Ectodermal cell (in vitro differentiated cells): Measurements from ENCODE around the gene SSH2.

ENCODE experiments used
- H3K27ac ChIP-seq: 2 replicates; pipeline ENCODE4 v1.7.0; 2013; ENCODE audit warnings: mild to moderate bottlenecking, low read depth, low read length; ENCODE audit not compliant: insufficient read depth, poor library complexity, severe bottlenecking
- H3K27me3 ChIP-seq: 2 replicates; pipeline ENCODE4 v1.7.0; 2013; ENCODE audit warnings: mild to moderate bottlenecking, low read length; ENCODE audit not compliant: insufficient read depth, control insufficient read depth, poor library complexity, severe bottlenecking
- H3K36me3 ChIP-seq: one replicate; pipeline ENCODE4 v1.7.0; 2013; ENCODE audit warnings: low read length; ENCODE audit not compliant: control insufficient read depth, insufficient read depth
- H3K4me1 ChIP-seq: one replicate; pipeline ENCODE4 v1.7.0; 2013; ENCODE audit warnings: low read length; ENCODE audit not compliant: control insufficient read depth, insufficient read depth
- H3K4me3 ChIP-seq: 2 replicates; pipeline ENCODE4 v1.7.0; 2013; ENCODE audit warnings: low read depth, low read length, control low read depth; ENCODE audit not compliant: insufficient read depth
- H3K9me3 ChIP-seq: 2 replicates; pipeline ENCODE4 v1.7.0; 2013; ENCODE audit warnings: mild to moderate bottlenecking, low read length, moderate library complexity; ENCODE audit not compliant: control insufficient read depth
- WGBS, 2 experiments: methylation state at CpG; one replicate each; pipeline ENCODE4 v1.1.7; 2013; ENCODE audit warnings: missing lambda C conversion rate in 2 of 2; 5-methylcytosine and 5-hydroxymethylcytosine counted together

The SSH2 gene

GRCh38 chr17:29621751-29622194 is 308.3 kb downstream of the SSH2 start:
- Histone ChIP-seq H3K4me3 (no peak overlapping the region), H3K27ac (no peak overlapping the region), H3K4me1 (peaks cover 12% of the 10 kb centered on the region), H3K36me3 (no peaks in the 10 kb centered on the region), H3K27me3 (peaks cover 60% of the 10 kb centered on the region), H3K9me3 (no peaks in the 10 kb centered on the region)
- 71 to 72% methylated on average over 8 of the region's 8 CpGs for WGBS, 2 experiments

- Histone ChIP-seq H3K9me3 (no peaks in the 10 kb centered on the region), H3K4me3 (no peak overlapping the region), H3K36me3 (no peaks in the 10 kb centered on the region), H3K4me1 (peaks cover 16% of the 10 kb centered on the region), H3K27me3 (peaks cover 69% of the 10 kb centered on the region), H3K27ac (no peak overlapping the region)
- 94% methylated on average over 12 of the region's 12 CpGs for WGBS, 2 experiments
Observed at GRCh38 chr17:29620779-29621500, 309.1 kb downstream of the SSH2 start.

- WGBS, 2 experiments = 80 to 86% methylated on average over 4 of the region's 4 CpGs
Observed at GRCh38 chr17:29620271-29620670, 309.8 kb downstream of the SSH2 start.

GRCh38 chr17:29619251-29619650 is 310.8 kb downstream of the SSH2 start:
- Histone ChIP-seq H3K27me3 (peaks cover 85% of the 10 kb centered on the region), H3K4me3 (no peak overlapping the region), H3K4me1 (peaks cover 24% of the 10 kb centered on the region), H3K27ac (no peak overlapping the region), H3K9me3 (no peaks in the 10 kb centered on the region), H3K36me3 (no peaks in the 10 kb centered on the region)

More at GRCh38 chr17:29620271-29620670, 309.8 kb downstream of the SSH2 start:
- peaks cover 75% of the 10 kb centered on the region for H3K27me3 ChIP-seq
- H3K4me3 ChIP-seq = no peak overlapping the region
- H3K36me3 ChIP-seq = no peaks in the 10 kb centered on the region
- no peak overlapping the region for H3K27ac ChIP-seq
- H3K4me1 ChIP-seq = peaks cover 16% of the 10 kb centered on the region
- no peaks in the 10 kb centered on the region for H3K9me3 ChIP-seq

- Histone ChIP-seq H3K36me3 (no peaks in the 10 kb centered on the region), H3K4me3 (no peak overlapping the region), H3K4me1 (peaks cover 32% of the 10 kb centered on the region), H3K27ac (no peak overlapping the region), H3K27me3 (peaks cover 87% of the 10 kb centered on the region), H3K9me3 (no peaks in the 10 kb centered on the region)
- WGBS, 2 experiments = 42 to 43% methylated on average over 22 of the region's 22 CpGs
Observed at GRCh38 chr17:29618272-29619065, 311.6 kb downstream of the SSH2 start.

GRCh38 chr17:29617481-29618271 is 312.4 kb downstream of the SSH2 start:
- no peaks in the 10 kb centered on the region for H3K9me3 ChIP-seq
- WGBS, 2 experiments = 14 to 16% methylated on average over 68 of the region's 68 CpGs
- H3K4me1 ChIP-seq = peaks cover 32% of the 10 kb centered on the region
- no peaks in the 10 kb centered on the region for H3K36me3 ChIP-seq
- H3K27me3 ChIP-seq = peaks cover 88% of the 10 kb centered on the region
- no peak overlapping the region for H3K4me3 ChIP-seq
- no peak overlapping the region for H3K27ac ChIP-seq

GRCh38 chr17:29617125-29617480 is 312.9 kb downstream of the SSH2 start:
- peaks cover 32% of the 10 kb centered on the region for H3K4me1 ChIP-seq
- peaks cover 85% of the 10 kb centered on the region for H3K27me3 ChIP-seq
- no peak overlapping the region for H3K4me3 ChIP-seq
- no peaks in the 10 kb centered on the region for H3K36me3 ChIP-seq
- WGBS, 2 experiments = 5 to 6% methylated on average over 16 of the region's 16 CpGs
- H3K9me3 ChIP-seq = no peaks in the 10 kb centered on the region
- H3K27ac ChIP-seq = no peak overlapping the region

- no peaks in the 10 kb centered on the region for H3K9me3 ChIP-seq
- H3K36me3 ChIP-seq = no peaks in the 10 kb centered on the region
- H3K4me3 ChIP-seq = peak overlapping the region; percentile 29
- WGBS, 2 experiments = 36 to 41% methylated on average over 32 of the region's 32 CpGs
- H3K27ac ChIP-seq = no peak overlapping the region
- H3K27me3 ChIP-seq = peaks cover 78% of the 10 kb centered on the region
- H3K4me1 ChIP-seq = peaks cover 32% of the 10 kb centered on the region
Observed at GRCh38 chr17:29616300-29617048, 313.6 kb downstream of the SSH2 start.

GRCh38 chr17:29615492-29616299 is 314.3 kb downstream of the SSH2 start:
- H3K27ac ChIP-seq = no peak overlapping the region
- no peaks in the 10 kb centered on the region for H3K36me3 ChIP-seq
- H3K9me3 ChIP-seq = no peaks in the 10 kb centered on the region
- H3K4me3 ChIP-seq = peak overlapping the region; percentile 29
- 3% methylated on average over 74 of the region's 74 CpGs for WGBS, 2 experiments
- peaks cover 70% of the 10 kb centered on the region for H3K27me3 ChIP-seq
- peaks cover 32% of the 10 kb centered on the region for H3K4me1 ChIP-seq
